ENCODE results near the gene HSPA12B. TPM values are rescaled to one million over a fixed set of nuclear protein-coding genes. Genes with fewer than 3 reads are reported as not detected.
A peak's percentile ranks its signal among the peaks of the same experiment; 100 is the strongest.

The HSPA12B gene
- total RNA-seq, 2 donors from 2014 or later: 3.9 to 9.4 TPM

- TF ChIP-seq, protein P1, sequence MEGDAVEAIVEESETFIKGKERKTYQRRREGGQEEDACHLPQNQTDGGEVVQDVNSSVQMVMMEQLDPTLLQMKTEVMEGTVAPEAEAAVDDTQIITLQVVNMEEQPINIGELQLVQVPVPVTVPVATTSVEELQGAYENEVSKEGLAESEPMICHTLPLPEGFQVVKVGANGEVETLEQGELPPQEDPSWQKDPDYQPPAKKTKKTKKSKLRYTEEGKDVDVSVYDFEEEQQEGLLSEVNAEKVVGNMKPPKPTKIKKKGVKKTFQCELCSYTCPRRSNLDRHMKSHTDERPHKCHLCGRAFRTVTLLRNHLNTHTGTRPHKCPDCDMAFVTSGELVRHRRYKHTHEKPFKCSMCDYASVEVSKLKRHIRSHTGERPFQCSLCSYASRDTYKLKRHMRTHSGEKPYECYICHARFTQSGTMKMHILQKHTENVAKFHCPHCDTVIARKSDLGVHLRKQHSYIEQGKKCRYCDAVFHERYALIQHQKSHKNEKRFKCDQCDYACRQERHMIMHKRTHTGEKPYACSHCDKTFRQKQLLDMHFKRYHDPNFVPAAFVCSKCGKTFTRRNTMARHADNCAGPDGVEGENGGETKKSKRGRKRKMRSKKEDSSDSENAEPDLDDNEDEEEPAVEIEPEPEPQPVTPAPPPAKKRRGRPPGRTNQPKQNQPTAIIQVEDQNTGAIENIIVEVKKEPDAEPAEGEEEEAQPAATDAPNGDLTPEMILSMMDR (IDR thresholded peaks at IDR 0.05): no peak
- TF ChIP-seq POLR2A (IDR thresholded peaks at IDR 0.05) (no peak), POLR2AphosphoS5 (IDR thresholded peaks at IDR 0.05) (no peak)
- no peak for DNase-seq (ENCODE audit: low spot score)
- H3K27me3 ChIP-seq (replicated peaks; ENCODE audit: insufficient read depth): no peaks in the 10 kb centered on the region
- H3K9me3 ChIP-seq: no peaks in the 10 kb centered on the region
- H3K36me3 ChIP-seq: no peaks in the 10 kb centered on the region
- no peak overlapping the region for H3K27ac ChIP-seq
- peaks cover 9% of the 10 kb centered on the region for H3K4me1 ChIP-seq (replicated peaks)
- intact Hi-C loops (cut with DNase I): loop anchor here (5.0 kb wide), 1 partner anchor 62 kb away; no protein-coding TSS in a partner anchor
- H3K4me3 ChIP-seq: no peak overlapping the region
- WGBS: 66% methylated on average over 14 of the region's 18 CpGs
Measured at GRCh38 chr20:3778976-3779375, 46.5 kb downstream of the HSPA12B start.

GRCh38 chr20:3781153-3781910 is 48.8 kb downstream of the HSPA12B start, which contains the start of gene SPEF1:
TSS of gene SPEF1 (minus strand) at chr20:3781448. CDS start at chr20:3781287, 161 bp downstream.
- 14% methylated on average over 28 of the region's 28 CpGs for WGBS
- Histone ChIP-seq H3K27ac (peak within 1 kb of the TSS; percentile 42 to 44), H3K4me1 (replicated peaks) (peaks cover 22% of the 10 kb centered on the region), H3K36me3 (no peaks in the 10 kb centered on the region), H3K9me3 (no peaks in the 10 kb centered on the region), H3K4me3 (peak within 1 kb of the TSS; percentile 12 to 32), H3K27me3 (replicated peaks; ENCODE audit: insufficient read depth) (no peaks in the 10 kb centered on the region)
- intact Hi-C loops (cut with DNase I): no loop called here
- TF ChIP-seq, protein P1 (IDR thresholded peaks at IDR 0.05): peak in 3 of 4 experiments; percentile 35 to 48 (median 44)
- TF ChIP-seq POLR2A (IDR thresholded peaks at IDR 0.05): no peak
- TF ChIP-seq POLR2AphosphoS5 (IDR thresholded peaks at IDR 0.05): peak; percentile 86
- DNase-seq (ENCODE audit: low spot score): peak; percentile 76

DNA sequence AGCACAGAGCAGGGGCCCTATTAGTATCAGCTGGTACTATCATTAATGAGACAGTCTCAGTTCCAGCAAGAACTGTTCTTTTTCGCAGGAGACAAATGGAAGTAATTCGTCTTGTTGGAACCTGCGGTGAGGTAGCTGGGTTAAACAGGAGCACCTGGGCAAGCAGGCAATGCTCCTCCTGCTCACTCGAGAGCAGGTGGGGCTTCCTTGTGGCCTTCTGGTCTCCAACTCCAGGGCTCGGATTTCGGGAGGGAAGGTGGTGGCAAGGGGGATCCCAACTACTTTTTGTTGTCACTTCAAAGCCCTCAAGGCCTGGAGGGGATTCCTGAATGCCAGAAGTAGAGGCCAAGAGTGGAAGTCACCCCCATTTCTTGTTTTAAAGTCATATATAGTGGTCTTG is 50.1 kb downstream of the HSPA12B start:
- intact Hi-C loops (cut with DNase I): no loop called here

DNA sequence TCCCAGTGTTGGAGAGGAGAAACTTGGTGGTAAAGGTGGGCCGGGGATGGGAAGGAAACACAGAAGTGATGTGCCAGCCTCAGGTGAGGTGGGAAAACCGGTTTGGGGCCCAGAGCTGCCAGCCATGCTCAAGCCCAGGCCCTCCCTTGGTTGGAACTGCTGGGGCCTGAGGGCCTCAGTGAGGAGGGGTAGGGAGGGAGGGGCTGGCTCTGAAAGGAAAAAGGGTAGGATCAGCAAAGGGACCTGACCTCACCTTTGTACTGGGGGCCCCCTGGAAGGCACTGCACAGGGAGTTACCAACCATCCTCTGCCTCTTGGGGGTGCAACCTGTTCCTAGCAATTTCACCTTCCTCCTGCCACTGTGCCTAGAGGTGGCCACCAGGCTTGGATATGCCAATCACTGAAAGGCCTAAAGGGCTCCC is 50.6 kb downstream of the HSPA12B start:
- H3K27ac ChIP-seq: peak overlapping the region; percentile 42 to 44
- intact Hi-C loops (cut with DNase I): no loop called here
- H3K9me3 ChIP-seq: no peaks in the 10 kb centered on the region
- WGBS: 56% methylated on average over 2 of the region's 2 CpGs
- DNase-seq (ENCODE audit: low spot score): peak; percentile 73
- H3K4me1 ChIP-seq (replicated peaks): peaks cover 22% of the 10 kb centered on the region
- no peak overlapping the region for H3K4me3 ChIP-seq
- H3K36me3 ChIP-seq: no peaks in the 10 kb centered on the region
- H3K27me3 ChIP-seq (replicated peaks; ENCODE audit: insufficient read depth): no peaks in the 10 kb centered on the region
- TF ChIP-seq POLR2AphosphoS5 (IDR thresholded peaks at IDR 0.05): no peak
- TF ChIP-seq, protein P1 (IDR thresholded peaks at IDR 0.05): no peak
- TF ChIP-seq POLR2A (IDR thresholded peaks at IDR 0.05): no peak

More for the DNA sequence above, 50.1 kb downstream of the HSPA12B start:
- H3K36me3 ChIP-seq: no peaks in the 10 kb centered on the region
- H3K9me3 ChIP-seq: no peaks in the 10 kb centered on the region
- H3K4me3 ChIP-seq: no peak overlapping the region
- peak overlapping the region; percentile 42 to 44 for H3K27ac ChIP-seq
- no peak for DNase-seq (ENCODE audit: low spot score)
- WGBS: 57% methylated on average over 6 of the region's 6 CpGs
- H3K4me1 ChIP-seq (replicated peaks): peaks cover 22% of the 10 kb centered on the region
- TF ChIP-seq POLR2AphosphoS5 (IDR thresholded peaks at IDR 0.05) (no peak), POLR2A (IDR thresholded peaks at IDR 0.05) (no peak)
- TF ChIP-seq, protein P1 (IDR thresholded peaks at IDR 0.05): no peak
- H3K27me3 ChIP-seq (replicated peaks; ENCODE audit: insufficient read depth): no peaks in the 10 kb centered on the region

Data from prostate gland (tissue), 2 donors.